ENCODE results near the gene DPH3.

Gene DPH3

GRCh38 chr3:16272588-16272987, 7.8 kb upstream of the DPH3 start:
- H3K36me3 ChIP-seq (ENCODE audit: control insufficient read depth in 2 of 2, insufficient read depth in 1 of 2, low read length in 2 of 2) = peaks cover 29 to 48% of the 10 kb centered on the region in 2 experiments
- CTCF ChIA-PET = interaction anchor here (1.2 kb wide), 1 partner anchor 278 kb away, joined by 4 read pairs; no protein-coding TSS in a partner anchor

DNA sequence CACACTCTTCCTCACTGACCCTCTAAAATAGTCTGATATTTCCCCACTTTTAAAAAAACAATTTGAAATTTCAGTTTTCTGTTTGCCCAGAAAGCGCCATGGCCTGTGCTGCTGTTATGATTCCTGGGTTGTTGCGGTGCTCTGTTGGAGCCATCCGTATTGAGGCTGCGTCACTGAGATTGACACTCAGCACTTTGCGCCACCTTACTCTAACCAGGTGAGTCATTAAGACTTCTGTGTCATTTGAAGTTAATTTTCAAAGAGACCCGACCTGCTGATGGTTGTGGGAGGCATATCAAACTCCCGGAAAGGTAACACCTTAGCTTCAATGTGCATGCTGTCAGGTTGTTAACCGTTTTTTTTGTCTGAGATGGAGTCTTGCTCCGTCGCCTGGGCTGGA, 6.1 kb upstream of the DPH3 start:
- Histone ChIP-seq H3K27ac (ENCODE audit: extremely low read depth, low read depth, low read length) (no peak overlapping the region), H3K36me3 (ENCODE audit: control insufficient read depth in 2 of 2, insufficient read depth in 1 of 2, low read length in 2 of 2) (peaks cover 26 to 43% of the 10 kb centered on the region in 2 experiments), H3K4me3 (ENCODE audit: low read depth, low read length) (no peak overlapping the region), H3K9me3 (ENCODE audit: control insufficient read depth, insufficient read depth, low read depth, low read length) (no peaks in the 10 kb centered on the region), H3K4me1 (ENCODE audit: control insufficient read depth, insufficient read depth, low read length) (no peaks in the 10 kb centered on the region)
- CTCF ChIA-PET = interaction anchor here (1.0 kb wide), 1 partner anchor 240 kb away, joined by 3 read pairs; no protein-coding TSS in a partner anchor
- POLR2A ChIA-PET = no interaction called here
- TF ChIP-seq ZNF350 (tag by site-specific recombination; IDR thresholded peaks at IDR 0.05) = no peak
- no peak for TF ChIP-seq ZNF747 (tag by site-specific recombination; IDR thresholded peaks at IDR 0.05)
- no peak for TF ChIP-seq CTCF (tag by site-specific recombination; IDR thresholded peaks at IDR 0.05)
- TF ChIP-seq ZNF366 (tag by site-specific recombination; conservative IDR thresholded peaks at IDR 0.05) = no peak
- TF ChIP-seq ZBTB21 (tag by site-specific recombination; IDR thresholded peaks at IDR 0.05) = no peak
- TF ChIP-seq ZBTB7A (tag by site-specific recombination; IDR thresholded peaks at IDR 0.05; ENCODE audit: low read depth) = no peak
- no peak for TF ChIP-seq AEBP2 (tag by site-specific recombination; IDR thresholded peaks at IDR 0.05; ENCODE audit: borderline replicate concordance)
- no peak for TF ChIP-seq ZNF707 (tag by site-specific recombination; IDR thresholded peaks at IDR 0.05)
- TF ChIP-seq ZNF658 (tag by site-specific recombination; IDR thresholded peaks at IDR 0.05) = no peak
- TF ChIP-seq ZNF214 (tag by site-specific recombination; IDR thresholded peaks at IDR 0.05; ENCODE audit: borderline replicate concordance) = no peak
- TF ChIP-seq, protein P1, sequence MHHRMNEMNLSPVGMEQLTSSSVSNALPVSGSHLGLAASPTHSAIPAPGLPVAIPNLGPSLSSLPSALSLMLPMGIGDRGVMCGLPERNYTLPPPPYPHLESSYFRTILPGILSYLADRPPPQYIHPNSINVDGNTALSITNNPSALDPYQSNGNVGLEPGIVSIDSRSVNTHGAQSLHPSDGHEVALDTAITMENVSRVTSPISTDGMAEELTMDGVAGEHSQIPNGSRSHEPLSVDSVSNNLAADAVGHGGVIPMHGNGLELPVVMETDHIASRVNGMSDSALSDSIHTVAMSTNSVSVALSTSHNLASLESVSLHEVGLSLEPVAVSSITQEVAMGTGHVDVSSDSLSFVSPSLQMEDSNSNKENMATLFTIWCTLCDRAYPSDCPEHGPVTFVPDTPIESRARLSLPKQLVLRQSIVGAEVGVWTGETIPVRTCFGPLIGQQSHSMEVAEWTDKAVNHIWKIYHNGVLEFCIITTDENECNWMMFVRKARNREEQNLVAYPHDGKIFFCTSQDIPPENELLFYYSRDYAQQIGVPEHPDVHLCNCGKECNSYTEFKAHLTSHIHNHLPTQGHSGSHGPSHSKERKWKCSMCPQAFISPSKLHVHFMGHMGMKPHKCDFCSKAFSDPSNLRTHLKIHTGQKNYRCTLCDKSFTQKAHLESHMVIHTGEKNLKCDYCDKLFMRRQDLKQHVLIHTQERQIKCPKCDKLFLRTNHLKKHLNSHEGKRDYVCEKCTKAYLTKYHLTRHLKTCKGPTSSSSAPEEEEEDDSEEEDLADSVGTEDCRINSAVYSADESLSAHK (tag by site-specific recombination; IDR thresholded peaks at IDR 0.05) = no peak

More at GRCh38 chr3:16272588-16272987, 7.8 kb upstream of the DPH3 start:
- POLR2A ChIA-PET = no interaction called here
- H3K9me3 ChIP-seq (ENCODE audit: control insufficient read depth, insufficient read depth, low read depth, low read length) = no peaks in the 10 kb centered on the region
- H3K27ac ChIP-seq (ENCODE audit: extremely low read depth, low read depth, low read length) = no peak overlapping the region
- no peak overlapping the region for H3K4me3 ChIP-seq (ENCODE audit: low read depth, low read length)
- no peaks in the 10 kb centered on the region for H3K4me1 ChIP-seq (ENCODE audit: control insufficient read depth, insufficient read depth, low read length)
- no peak for TF ChIP-seq ZNF324 (tag by site-specific recombination; IDR thresholded peaks at IDR 0.05)
- TF ChIP-seq, protein P2, sequence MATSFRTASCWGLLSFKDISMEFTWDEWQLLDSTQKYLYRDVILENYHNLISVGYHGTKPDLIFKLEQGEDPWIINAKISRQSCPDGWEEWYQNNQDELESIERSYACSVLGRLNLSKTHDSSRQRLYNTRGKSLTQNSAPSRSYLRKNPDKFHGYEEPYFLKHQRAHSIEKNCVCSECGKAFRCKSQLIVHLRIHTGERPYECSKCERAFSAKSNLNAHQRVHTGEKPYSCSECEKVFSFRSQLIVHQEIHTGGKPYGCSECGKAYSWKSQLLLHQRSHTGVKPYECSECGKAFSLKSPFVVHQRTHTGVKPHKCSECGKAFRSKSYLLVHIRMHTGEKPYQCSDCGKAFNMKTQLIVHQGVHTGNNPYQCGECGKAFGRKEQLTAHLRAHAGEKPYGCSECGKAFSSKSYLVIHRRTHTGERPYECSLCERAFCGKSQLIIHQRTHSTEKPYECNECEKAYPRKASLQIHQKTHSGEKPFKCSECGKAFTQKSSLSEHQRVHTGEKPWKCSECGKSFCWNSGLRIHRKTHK (tag by site-specific recombination; IDR thresholded peaks at IDR 0.05) = no peak
- no peak for TF ChIP-seq ZNF513 (tag by site-specific recombination; IDR thresholded peaks at IDR 0.05)
- no peak for TF ChIP-seq ZNF140 (tag by site-specific recombination; IDR thresholded peaks at IDR 0.05)
- TF ChIP-seq, protein P3, sequence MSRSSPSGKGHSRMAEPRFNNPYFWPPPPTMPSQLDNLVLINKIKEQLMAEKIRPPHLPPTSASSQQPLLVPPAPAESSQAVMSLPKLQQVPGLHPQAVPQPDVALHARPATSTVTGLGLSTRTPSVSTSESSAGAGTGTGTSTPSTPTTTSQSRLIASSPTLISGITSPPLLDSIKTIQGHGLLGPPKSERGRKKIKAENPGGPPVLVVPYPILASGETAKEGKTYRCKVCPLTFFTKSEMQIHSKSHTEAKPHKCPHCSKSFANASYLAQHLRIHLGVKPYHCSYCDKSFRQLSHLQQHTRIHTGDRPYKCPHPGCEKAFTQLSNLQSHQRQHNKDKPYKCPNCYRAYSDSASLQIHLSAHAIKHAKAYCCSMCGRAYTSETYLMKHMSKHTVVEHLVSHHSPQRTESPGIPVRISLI (tag by site-specific recombination; IDR thresholded peaks at IDR 0.05) = no peak
- no peak for TF ChIP-seq ZNF701 (tag by site-specific recombination; IDR thresholded peaks at IDR 0.05)
- TF ChIP-seq, protein P4, sequence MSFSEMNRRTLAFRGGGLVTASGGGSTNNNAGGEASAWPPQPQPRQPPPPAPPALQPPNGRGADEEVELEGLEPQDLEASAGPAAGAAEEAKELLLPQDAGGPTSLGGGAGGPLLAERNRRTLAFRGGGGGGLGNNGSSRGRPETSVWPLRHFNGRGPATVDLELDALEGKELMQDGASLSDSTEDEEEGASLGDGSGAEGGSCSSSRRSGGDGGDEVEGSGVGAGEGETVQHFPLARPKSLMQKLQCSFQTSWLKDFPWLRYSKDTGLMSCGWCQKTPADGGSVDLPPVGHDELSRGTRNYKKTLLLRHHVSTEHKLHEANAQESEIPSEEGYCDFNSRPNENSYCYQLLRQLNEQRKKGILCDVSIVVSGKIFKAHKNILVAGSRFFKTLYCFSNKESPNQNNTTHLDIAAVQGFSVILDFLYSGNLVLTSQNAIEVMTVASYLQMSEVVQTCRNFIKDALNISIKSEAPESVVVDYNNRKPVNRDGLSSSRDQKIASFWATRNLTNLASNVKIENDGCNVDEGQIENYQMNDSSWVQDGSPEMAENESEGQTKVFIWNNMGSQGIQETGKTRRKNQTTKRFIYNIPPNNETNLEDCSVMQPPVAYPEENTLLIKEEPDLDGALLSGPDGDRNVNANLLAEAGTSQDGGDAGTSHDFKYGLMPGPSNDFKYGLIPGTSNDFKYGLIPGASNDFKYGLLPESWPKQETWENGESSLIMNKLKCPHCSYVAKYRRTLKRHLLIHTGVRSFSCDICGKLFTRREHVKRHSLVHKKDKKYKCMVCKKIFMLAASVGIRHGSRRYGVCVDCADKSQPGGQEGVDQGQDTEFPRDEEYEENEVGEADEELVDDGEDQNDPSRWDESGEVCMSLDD (tag by site-specific recombination; IDR thresholded peaks at IDR 0.05) = no peak
- TF ChIP-seq ZNF132 (tag by site-specific recombination; IDR thresholded peaks at IDR 0.05; ENCODE audit: borderline replicate concordance) = no peak
- TF ChIP-seq ZNF391 (tag by site-specific recombination; IDR thresholded peaks at IDR 0.05; ENCODE audit: borderline replicate concordance, low read depth) = no peak
- TF ChIP-seq ZNF423 (tag by site-specific recombination; IDR thresholded peaks at IDR 0.05) = no peak
- TF ChIP-seq ZNF19 (tag by site-specific recombination; IDR thresholded peaks at IDR 0.05; ENCODE audit: low read depth) = no peak
- TF ChIP-seq KLF9 (tag by site-specific recombination; IDR thresholded peaks at IDR 0.05; ENCODE audit: low read depth) = no peak
- no peak for TF ChIP-seq ZNF585B (tag by site-specific recombination; IDR thresholded peaks at IDR 0.05)
- no peak for TF ChIP-seq ZNF157 (tag by site-specific recombination; IDR thresholded peaks at IDR 0.05)
